ENCODE results near the gene MOSPD3. TPM values are rescaled to one million over a fixed set of nuclear protein-coding genes. Genes with fewer than 3 reads are reported as not detected.

The MOSPD3 gene
- total and polyA plus RNA-seq, 4 donors, result 8.9 to 54.7 (median 33.2) TPM

- 2% methylated on average over 67 of the region's 72 CpGs for WGBS (ENCODE audit: insufficient coverage)
- Histone ChIP-seq H3K36me3 (ENCODE audit: control insufficient read depth, insufficient read depth, low read length) (peaks cover 12% of the 10 kb centered on the region), H3K4me1 (ENCODE audit: control insufficient read depth, insufficient read depth, low read length) (peaks cover 13% of the 10 kb centered on the region), H3K4me3 (ENCODE audit: low read depth, low read length) (peak overlapping the region; percentile 35), H3K27ac (ENCODE audit: low read depth, low read length) (no peak overlapping the region), H3K9me3 (ENCODE audit: control insufficient read depth, insufficient read depth, low read length) (no peaks in the 10 kb centered on the region), H3K27me3 (ENCODE audit: control insufficient read depth, insufficient read depth, low read length) (peaks cover 9% of the 10 kb centered on the region)
- peak in 3 of 6 donors; percentile 19 to 65 (median 65) for DNase-seq (ENCODE audit: low read depth in 4 of 6, low spot score in 6 of 6)
These were observed 20.8 kb downstream of the MOSPD3 start for GRCh38 chr7:100632951-100633717.

GRCh38 chr7:100639995-100640516 is 27.7 kb downstream of the MOSPD3 start:
- no peaks in the 10 kb centered on the region for H3K4me1 ChIP-seq (ENCODE audit: control insufficient read depth, insufficient read depth, low read length)
- no peak overlapping the region for H3K4me3 ChIP-seq (ENCODE audit: low read depth, low read length)
- no peaks in the 10 kb centered on the region for H3K27me3 ChIP-seq (ENCODE audit: control insufficient read depth, insufficient read depth, low read length)
- DNase-seq (ENCODE audit: low read depth in 4 of 6, low spot score in 6 of 6), result no peak
- H3K9me3 ChIP-seq (ENCODE audit: control insufficient read depth, insufficient read depth, low read length), result no peaks in the 10 kb centered on the region
- H3K27ac ChIP-seq (ENCODE audit: low read depth, low read length), result no peak overlapping the region
- 71% methylated on average over 16 of the region's 17 CpGs for WGBS (ENCODE audit: insufficient coverage)
- peaks cover 13% of the 10 kb centered on the region for H3K36me3 ChIP-seq (ENCODE audit: control insufficient read depth, insufficient read depth, low read length)

- Histone ChIP-seq H3K27ac (ENCODE audit: low read depth, low read length) (no peak overlapping the region), H3K4me1 (ENCODE audit: control insufficient read depth, insufficient read depth, low read length) (no peaks in the 10 kb centered on the region), H3K9me3 (ENCODE audit: control insufficient read depth, insufficient read depth, low read length) (no peaks in the 10 kb centered on the region), H3K4me3 (ENCODE audit: low read depth, low read length) (no peak overlapping the region), H3K36me3 (ENCODE audit: control insufficient read depth, insufficient read depth, low read length) (peaks cover 19% of the 10 kb centered on the region), H3K27me3 (ENCODE audit: control insufficient read depth, insufficient read depth, low read length) (no peaks in the 10 kb centered on the region)
- WGBS (ENCODE audit: insufficient coverage), result 80% methylated on average over 13 of the region's 24 CpGs
- no peak for DNase-seq (ENCODE audit: low read depth in 4 of 6, low spot score in 6 of 6)
These were observed 28.4 kb downstream of the MOSPD3 start for GRCh38 chr7:100640517-100641440.

- no peak for DNase-seq (ENCODE audit: low read depth in 4 of 6, low spot score in 6 of 6)
- H3K4me3 ChIP-seq (ENCODE audit: low read depth, low read length), result no peak within 1 kb of the TSS
- H3K4me1 ChIP-seq (ENCODE audit: control insufficient read depth, insufficient read depth, low read length), result no peaks in the 10 kb centered on the region
- no peaks in the 10 kb centered on the region for H3K27me3 ChIP-seq (ENCODE audit: control insufficient read depth, insufficient read depth, low read length)
- 65% methylated on average over 7 of the region's 10 CpGs for WGBS (ENCODE audit: insufficient coverage)
- H3K9me3 ChIP-seq (ENCODE audit: control insufficient read depth, insufficient read depth, low read length), result no peaks in the 10 kb centered on the region
- H3K27ac ChIP-seq (ENCODE audit: low read depth, low read length), result no peak within 1 kb of the TSS
- H3K36me3 ChIP-seq (ENCODE audit: control insufficient read depth, insufficient read depth, low read length), result peaks cover 25% of the 10 kb centered on the region
These were observed 29.1 kb downstream of the MOSPD3 start, which contains the start of gene TFR2 for GRCh38 chr7:100641463-100641859. TSS of gene TFR2 (minus strand) at chr7:100641552. CDS start at chr7:100641509, 43 bp downstream.

GRCh38 chr7:100641860-100642533 is 29.7 kb downstream of the MOSPD3 start:
- WGBS (ENCODE audit: insufficient coverage), result 70% methylated on average over 10 of the region's 10 CpGs
- no peaks in the 10 kb centered on the region for H3K27me3 ChIP-seq (ENCODE audit: control insufficient read depth, insufficient read depth, low read length)
- no peak for DNase-seq (ENCODE audit: low read depth in 4 of 6, low spot score in 6 of 6)

GRCh38 chr7:100642534-100642907 is 30.2 kb downstream of the MOSPD3 start:
- no peak for DNase-seq (ENCODE audit: low read depth in 4 of 6, low spot score in 6 of 6)
- Histone ChIP-seq H3K9me3 (ENCODE audit: control insufficient read depth, insufficient read depth, low read length) (no peaks in the 10 kb centered on the region), H3K36me3 (ENCODE audit: control insufficient read depth, insufficient read depth, low read length) (peaks cover 36% of the 10 kb centered on the region), H3K27ac (ENCODE audit: low read depth, low read length) (no peak overlapping the region), H3K4me3 (ENCODE audit: low read depth, low read length) (no peak overlapping the region), H3K4me1 (ENCODE audit: control insufficient read depth, insufficient read depth, low read length) (no peaks in the 10 kb centered on the region), H3K27me3 (ENCODE audit: control insufficient read depth, insufficient read depth, low read length) (no peaks in the 10 kb centered on the region)
- 39% methylated on average over 11 of the region's 11 CpGs for WGBS (ENCODE audit: insufficient coverage)

More at GRCh38 chr7:100641860-100642533, 29.7 kb downstream of the MOSPD3 start:
- no peaks in the 10 kb centered on the region for H3K9me3 ChIP-seq (ENCODE audit: control insufficient read depth, insufficient read depth, low read length)
- peaks cover 31% of the 10 kb centered on the region for H3K36me3 ChIP-seq (ENCODE audit: control insufficient read depth, insufficient read depth, low read length)
- H3K27ac ChIP-seq (ENCODE audit: low read depth, low read length), result no peak overlapping the region
- no peaks in the 10 kb centered on the region for H3K4me1 ChIP-seq (ENCODE audit: control insufficient read depth, insufficient read depth, low read length)
- no peak overlapping the region for H3K4me3 ChIP-seq (ENCODE audit: low read depth, low read length)

GRCh38 chr7:100649826-100650565 is 37.7 kb downstream of the MOSPD3 start:
- WGBS (ENCODE audit: insufficient coverage), result 88% methylated on average over 7 of the region's 15 CpGs
- no peak for DNase-seq (ENCODE audit: low read depth in 4 of 6, low spot score in 6 of 6)
- Histone ChIP-seq H3K27me3 (ENCODE audit: control insufficient read depth, insufficient read depth, low read length) (peaks cover 3% of the 10 kb centered on the region), H3K4me1 (ENCODE audit: control insufficient read depth, insufficient read depth, low read length) (peaks cover 3% of the 10 kb centered on the region), H3K4me3 (ENCODE audit: low read depth, low read length) (no peak overlapping the region), H3K36me3 (ENCODE audit: control insufficient read depth, insufficient read depth, low read length) (peaks cover 51% of the 10 kb centered on the region), H3K27ac (ENCODE audit: low read depth, low read length) (no peak overlapping the region), H3K9me3 (ENCODE audit: control insufficient read depth, insufficient read depth, low read length) (no peaks in the 10 kb centered on the region)

- H3K36me3 ChIP-seq (ENCODE audit: control insufficient read depth, insufficient read depth, low read length), result peaks cover 5% of the 10 kb centered on the region
- peak overlapping the region; percentile 48 for H3K4me3 ChIP-seq (ENCODE audit: low read depth, low read length)
- H3K27ac ChIP-seq (ENCODE audit: low read depth, low read length), result no peak overlapping the region
- no peak for DNase-seq (ENCODE audit: low read depth in 4 of 6, low spot score in 6 of 6)
- peaks cover 22% of the 10 kb centered on the region for H3K4me1 ChIP-seq (ENCODE audit: control insufficient read depth, insufficient read depth, low read length)
- 57% methylated on average over 12 of the region's 25 CpGs for WGBS (ENCODE audit: insufficient coverage)
- H3K27me3 ChIP-seq (ENCODE audit: control insufficient read depth, insufficient read depth, low read length), result peaks cover 17% of the 10 kb centered on the region
- H3K9me3 ChIP-seq (ENCODE audit: control insufficient read depth, insufficient read depth, low read length), result no peaks in the 10 kb centered on the region
These were observed 42.8 kb downstream of the MOSPD3 start for GRCh38 chr7:100654908-100655831.
